GM12892 (cell line): Measurements from ENCODE around the gene CFAP65.

ENCODE experiments used
- DNase-seq: peaks from one replicate; pipeline ENCODE4 v3.0.0; 2011; ENCODE audit not compliant: insufficient read length
- FAIRE-seq: peaks from 2 replicates; lab custom pipeline; 2011; peaks lifted over from hg19 to GRCh38; lab: Jason Lieb, UNC
- POLR2A ChIP-seq: IDR thresholded peaks from 2 replicates; pipeline ENCODE4 v1.6.1; 2011; ENCODE audit warnings: low read depth, low read length, control low read depth
- POLR2AphosphoS5 ChIP-seq: IDR thresholded peaks from 2 replicates; pipeline ENCODE4 v1.6.1; 2011; ENCODE audit warnings: low read depth, low read length, control low read depth
- TAF1 ChIP-seq: IDR thresholded peaks from 2 replicates; pipeline ENCODE4 v1.6.1; 2011; ENCODE audit warnings: low read depth, mild to moderate bottlenecking, control low read depth, low read length, borderline replicate concordance

CFAP65 gene

GRCh38 chr2:219028996-219029828, 12.1 kb downstream of the CFAP65 start:
- FAIRE-seq, result no peak
- TF ChIP-seq POLR2AphosphoS5, result no peak
- TF ChIP-seq POLR2A, result no peak
- TF ChIP-seq TAF1, result no peak

GRCh38 chr2:219028141-219028540, 13.2 kb downstream of the CFAP65 start:
- FAIRE-seq (no peak), DNase-seq (no peak)
- TF ChIP-seq POLR2AphosphoS5, result no peak
- TF ChIP-seq TAF1, result no peak
- no peak for TF ChIP-seq POLR2A

More at GRCh38 chr2:219028996-219029828, 12.1 kb downstream of the CFAP65 start:
- no peak for DNase-seq

GRCh38 chr2:219027511-219028055, 13.7 kb downstream of the CFAP65 start:
- TF ChIP-seq POLR2AphosphoS5 (no peak), POLR2A (no peak), TAF1 (no peak)
- DNase-seq (no peak), FAIRE-seq (no peak)

DNA sequence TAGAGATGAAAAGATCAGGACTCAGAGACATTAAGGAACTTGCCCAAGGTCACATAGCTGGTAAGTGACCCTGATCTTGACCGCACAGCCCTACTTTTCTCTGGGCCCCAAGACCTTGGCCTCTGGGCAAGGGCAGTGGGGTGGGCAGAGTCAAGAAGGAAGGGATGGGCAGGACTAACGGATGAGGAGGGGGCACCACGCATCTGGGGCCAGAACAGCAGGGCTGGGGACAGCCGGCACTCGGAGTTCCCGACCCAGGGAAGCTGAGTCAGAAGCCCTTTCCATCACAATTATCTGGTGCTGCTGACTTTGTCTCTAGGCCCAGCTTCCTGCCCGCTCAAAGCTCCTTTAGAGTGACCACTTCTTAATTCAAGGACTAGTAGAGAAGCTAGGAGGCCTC, 14.4 kb downstream of the CFAP65 start:
- FAIRE-seq (no peak), DNase-seq (no peak)
- TF ChIP-seq POLR2AphosphoS5 (no peak), TAF1 (no peak), POLR2A (no peak)

DNA sequence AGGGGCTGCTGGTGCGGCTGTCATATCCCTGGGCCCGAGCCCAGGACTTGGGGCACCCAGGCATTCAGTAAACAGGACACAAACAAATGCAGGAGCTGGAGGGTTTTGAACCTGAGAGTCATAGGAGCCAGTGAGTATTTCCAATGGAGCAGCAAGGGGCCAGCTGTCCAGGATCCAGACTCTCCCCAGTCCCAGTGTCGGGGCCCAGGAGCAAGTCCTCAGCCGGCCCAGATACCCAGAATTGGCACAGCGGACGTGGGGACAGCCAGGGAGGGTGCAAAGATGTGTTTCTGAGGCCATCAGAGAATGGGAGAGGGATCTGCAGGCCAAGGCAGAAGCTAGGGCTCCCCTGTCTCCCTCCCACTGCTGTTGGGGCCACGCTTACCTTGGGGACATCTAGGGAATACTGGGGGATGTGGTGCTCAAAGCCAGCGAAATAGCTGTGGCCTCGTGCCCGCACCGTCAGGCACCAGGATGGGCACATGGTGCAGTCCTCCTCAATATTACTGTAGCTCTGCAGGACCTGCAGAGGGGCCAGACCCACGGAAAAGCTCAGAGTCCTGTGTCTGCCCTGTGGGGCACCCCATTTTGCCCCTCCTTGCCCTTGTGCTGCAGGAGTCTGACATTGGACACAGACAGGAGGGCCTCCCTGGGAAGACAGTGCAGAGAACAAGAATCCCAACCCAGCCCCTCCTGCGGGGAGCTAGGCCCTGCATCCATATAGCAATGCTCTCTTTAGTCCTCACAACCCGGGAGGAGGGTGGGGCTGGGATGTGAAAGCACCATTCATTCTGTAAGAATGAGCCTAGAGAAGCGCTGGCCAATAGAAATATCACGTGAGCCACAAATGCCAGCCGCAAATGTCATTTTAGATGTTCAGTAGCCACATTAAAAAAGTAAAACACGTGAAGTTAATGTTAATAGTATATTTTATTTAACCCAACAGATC, 15.4 kb downstream of the CFAP65 start:
- no peak for DNase-seq
- no peak for TF ChIP-seq POLR2A
- no peak for TF ChIP-seq TAF1
- no peak for TF ChIP-seq POLR2AphosphoS5
- no peak for FAIRE-seq

GRCh38 chr2:219024059-219024458, 17.3 kb downstream of the CFAP65 start:
- DNase-seq (no peak), FAIRE-seq (no peak)
- no peak for TF ChIP-seq POLR2AphosphoS5
- no peak for TF ChIP-seq POLR2A
- no peak for TF ChIP-seq TAF1

DNA sequence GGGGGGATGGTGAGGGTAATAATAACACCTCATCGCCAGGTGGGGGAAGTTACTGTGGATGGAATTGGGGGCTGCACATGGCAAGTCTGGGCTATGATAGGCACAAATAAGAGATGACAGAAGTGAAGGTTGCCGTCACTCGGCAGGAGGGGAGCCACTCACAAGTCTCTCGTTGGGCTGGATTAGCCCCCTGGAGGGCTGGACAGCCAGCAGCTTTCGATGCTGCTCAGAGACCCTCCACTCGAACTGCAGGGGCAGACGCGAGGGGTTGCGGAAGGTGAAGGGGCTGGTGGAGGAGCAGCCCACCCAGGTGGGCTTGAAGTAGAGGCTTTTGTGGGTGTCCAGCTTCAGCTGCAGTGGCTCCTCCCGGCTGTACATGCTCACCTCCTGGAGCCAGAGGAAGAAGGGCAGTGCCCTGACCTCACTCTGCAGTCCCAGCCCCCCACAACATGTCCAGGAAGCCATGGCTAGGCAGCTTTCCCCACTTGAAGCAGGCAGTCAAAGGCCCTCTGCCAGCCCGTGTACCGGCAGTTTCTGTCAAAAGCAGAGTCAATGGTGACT, 18.2 kb downstream of the CFAP65 start:
- no peak for DNase-seq
- FAIRE-seq, result no peak
- TF ChIP-seq POLR2AphosphoS5 (no peak), TAF1 (no peak), POLR2A (no peak)

DNA sequence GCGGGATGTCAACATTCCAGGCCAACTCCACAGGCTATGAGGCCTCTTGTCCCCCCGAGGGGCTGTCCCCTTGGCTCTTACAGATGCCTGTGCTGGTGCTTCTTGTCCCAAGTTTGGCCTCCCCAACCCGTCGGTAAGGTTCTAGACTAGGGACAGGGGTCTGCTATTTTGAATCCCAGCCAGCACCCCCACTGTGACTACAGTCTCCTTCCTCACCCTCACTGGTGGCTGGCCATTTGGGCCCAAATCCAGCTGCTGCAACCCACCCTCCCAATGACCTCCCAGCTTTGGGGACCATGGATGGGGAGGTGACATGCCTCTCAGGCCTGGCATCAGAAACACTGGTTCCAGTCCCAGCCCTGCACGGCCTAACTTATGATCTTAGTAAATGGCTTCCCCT, 18.7 kb downstream of the CFAP65 start:
- no peak for DNase-seq
- TF ChIP-seq POLR2AphosphoS5, result no peak
- TF ChIP-seq POLR2A, result no peak
- no peak for TF ChIP-seq TAF1
- no peak for FAIRE-seq

GRCh38 chr2:219022041-219022440, 19.3 kb downstream of the CFAP65 start:
- no peak for DNase-seq
- FAIRE-seq, result no peak
- TF ChIP-seq POLR2A (no peak), POLR2AphosphoS5 (no peak), TAF1 (no peak)

DNA sequence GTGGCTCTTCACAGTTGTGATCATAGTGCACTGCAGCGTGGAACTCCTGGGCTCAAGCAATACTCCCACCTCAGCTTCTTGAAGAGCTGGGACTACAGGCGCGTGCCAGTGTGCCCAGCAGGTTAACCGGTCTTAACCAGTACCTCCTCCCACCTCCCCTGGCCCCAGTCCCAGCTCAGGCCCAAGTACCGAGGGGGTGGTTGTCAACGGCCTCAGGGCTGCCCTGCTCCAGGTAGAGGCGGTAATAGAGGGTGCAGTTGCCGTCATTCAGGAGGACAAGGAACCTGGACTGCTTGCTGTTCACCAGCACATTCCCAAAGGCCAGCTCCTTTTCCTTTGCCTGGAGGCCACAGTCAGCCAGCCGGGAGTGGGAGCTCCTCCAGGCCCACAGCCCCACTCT, 19.7 kb downstream of the CFAP65 start:
- FAIRE-seq, result no peak
- TF ChIP-seq TAF1, result no peak
- no peak for TF ChIP-seq POLR2A
- no peak for TF ChIP-seq POLR2AphosphoS5
- DNase-seq, result no peak

DNA sequence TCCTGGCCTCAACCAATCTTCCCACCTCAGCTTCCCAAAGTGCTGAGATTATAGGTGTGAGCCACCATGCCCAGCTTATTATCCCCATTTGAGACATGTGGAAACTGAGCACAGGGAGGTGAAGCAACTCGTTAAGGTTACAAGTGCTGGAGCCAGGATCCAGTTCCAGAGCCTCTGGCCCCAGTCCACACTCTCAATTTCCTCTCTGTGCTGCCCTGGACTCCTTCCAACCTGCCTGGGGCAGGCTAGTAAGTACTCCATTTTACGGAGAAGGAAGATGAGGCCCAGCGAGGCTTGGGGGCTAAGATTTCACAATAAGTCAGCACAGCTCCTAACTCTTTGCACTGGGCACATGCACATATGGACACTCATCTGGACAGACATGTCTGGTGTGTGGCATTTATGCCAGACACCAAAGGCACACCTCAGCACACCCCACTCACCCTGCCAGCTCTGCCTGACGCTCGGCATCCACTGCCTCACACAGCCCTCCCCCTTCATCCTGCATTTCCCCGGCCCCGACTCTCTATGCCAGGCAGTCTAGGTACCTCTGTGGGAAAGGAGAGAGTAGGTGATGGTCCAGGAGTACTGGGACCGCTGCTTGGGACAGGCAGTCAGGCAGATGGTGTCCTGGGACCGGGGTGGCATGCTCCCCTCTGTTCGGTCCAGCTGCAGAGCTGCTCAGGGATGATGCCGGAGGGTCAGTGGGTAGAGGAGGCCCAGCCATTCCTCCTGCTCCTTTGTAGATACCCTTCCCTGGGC, 20.5 kb downstream of the CFAP65 start:
- no peak for DNase-seq
- no peak for FAIRE-seq
- TF ChIP-seq POLR2AphosphoS5 (no peak), TAF1 (no peak), POLR2A (no peak)

GRCh38 chr2:219019436-219019835, 21.9 kb downstream of the CFAP65 start:
- FAIRE-seq, result no peak
- no peak for DNase-seq
- TF ChIP-seq POLR2A (no peak), TAF1 (no peak), POLR2AphosphoS5 (no peak)
